Measurements from ENCODE around the gene LCP1. TPM values are rescaled to one million over a fixed set of nuclear protein-coding genes. Genes with fewer than 3 reads are reported as not detected.

Gene LCP1
- total RNA-seq, 1 donor from 2014 or later: 0.53 TPM

DNA sequence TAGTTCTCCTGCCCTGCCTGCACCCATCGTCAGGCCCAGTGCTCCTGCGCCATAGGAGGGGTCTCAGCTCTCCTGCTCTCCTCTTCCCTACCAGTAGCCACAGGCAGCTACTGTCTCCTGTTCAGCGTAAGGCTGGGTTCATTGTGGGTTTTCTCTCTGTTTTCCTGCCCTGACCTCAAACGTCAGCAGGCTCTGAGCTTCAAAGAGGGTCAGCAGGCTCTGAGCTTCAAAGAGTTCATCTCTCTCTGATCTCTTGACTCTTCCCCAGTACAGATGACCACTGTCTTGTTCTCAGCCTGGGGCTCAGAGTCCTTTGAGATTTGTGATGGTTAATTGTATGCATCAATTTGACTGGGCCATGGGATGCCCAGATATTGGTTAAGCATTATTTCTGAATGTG, 72.5 kb downstream of the LCP1 start:
- DNase-seq (ENCODE audit: low read depth): no peak
- FAIRE-seq: no peak

DNA sequence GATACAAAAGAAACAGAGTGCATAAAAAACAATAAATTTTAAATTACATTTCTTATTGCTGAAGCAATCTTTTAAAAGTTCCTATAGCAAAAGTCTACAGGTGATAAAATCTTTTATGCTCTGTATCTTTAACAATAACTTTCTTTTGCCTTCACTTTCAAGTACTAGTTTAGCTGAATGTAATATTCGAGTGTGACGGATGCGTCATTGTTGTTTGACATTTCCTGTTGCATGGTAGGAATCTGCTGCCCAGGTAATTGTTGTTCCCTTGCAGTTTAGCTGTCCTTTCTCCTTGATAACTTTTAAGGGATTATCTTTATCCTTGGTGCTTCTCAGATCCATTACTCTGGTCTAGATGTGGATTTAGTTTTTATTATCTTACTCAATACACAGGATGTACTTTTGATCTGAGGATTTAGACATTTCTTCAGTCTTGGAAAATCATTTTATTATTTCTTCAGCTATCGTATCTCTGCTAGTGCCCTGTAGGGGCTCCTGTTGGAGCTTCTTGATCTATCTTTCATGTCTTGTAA, 75.1 kb downstream of the LCP1 start:
- FAIRE-seq (no peak), DNase-seq (ENCODE audit: low read depth) (peak; percentile 26)
- no peaks in the 10 kb centered on the region for H3K27me3 ChIP-seq (ENCODE audit: control insufficient read depth, insufficient read depth, low read length)
- TF ChIP-seq, protein P1, sequence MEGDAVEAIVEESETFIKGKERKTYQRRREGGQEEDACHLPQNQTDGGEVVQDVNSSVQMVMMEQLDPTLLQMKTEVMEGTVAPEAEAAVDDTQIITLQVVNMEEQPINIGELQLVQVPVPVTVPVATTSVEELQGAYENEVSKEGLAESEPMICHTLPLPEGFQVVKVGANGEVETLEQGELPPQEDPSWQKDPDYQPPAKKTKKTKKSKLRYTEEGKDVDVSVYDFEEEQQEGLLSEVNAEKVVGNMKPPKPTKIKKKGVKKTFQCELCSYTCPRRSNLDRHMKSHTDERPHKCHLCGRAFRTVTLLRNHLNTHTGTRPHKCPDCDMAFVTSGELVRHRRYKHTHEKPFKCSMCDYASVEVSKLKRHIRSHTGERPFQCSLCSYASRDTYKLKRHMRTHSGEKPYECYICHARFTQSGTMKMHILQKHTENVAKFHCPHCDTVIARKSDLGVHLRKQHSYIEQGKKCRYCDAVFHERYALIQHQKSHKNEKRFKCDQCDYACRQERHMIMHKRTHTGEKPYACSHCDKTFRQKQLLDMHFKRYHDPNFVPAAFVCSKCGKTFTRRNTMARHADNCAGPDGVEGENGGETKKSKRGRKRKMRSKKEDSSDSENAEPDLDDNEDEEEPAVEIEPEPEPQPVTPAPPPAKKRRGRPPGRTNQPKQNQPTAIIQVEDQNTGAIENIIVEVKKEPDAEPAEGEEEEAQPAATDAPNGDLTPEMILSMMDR (IDR thresholded peaks at IDR 0.05; ENCODE audit: insufficient read depth, low read length, severe bottlenecking): no peak
- H3K4me3 ChIP-seq (ENCODE audit: low read depth, low read length): no peak overlapping the region
- H3K36me3 ChIP-seq (ENCODE audit: control insufficient read depth, insufficient read depth, low read length): no peaks in the 10 kb centered on the region

More for the DNA sequence above, 72.5 kb downstream of the LCP1 start:
- TF ChIP-seq, protein P1 (IDR thresholded peaks at IDR 0.05; ENCODE audit: insufficient read depth, low read length, severe bottlenecking): no peak
- no peak overlapping the region for H3K4me3 ChIP-seq (ENCODE audit: low read depth, low read length)
- H3K27me3 ChIP-seq (ENCODE audit: control insufficient read depth, insufficient read depth, low read length): no peaks in the 10 kb centered on the region
- H3K36me3 ChIP-seq (ENCODE audit: control insufficient read depth, insufficient read depth, low read length): no peaks in the 10 kb centered on the region

DNA sequence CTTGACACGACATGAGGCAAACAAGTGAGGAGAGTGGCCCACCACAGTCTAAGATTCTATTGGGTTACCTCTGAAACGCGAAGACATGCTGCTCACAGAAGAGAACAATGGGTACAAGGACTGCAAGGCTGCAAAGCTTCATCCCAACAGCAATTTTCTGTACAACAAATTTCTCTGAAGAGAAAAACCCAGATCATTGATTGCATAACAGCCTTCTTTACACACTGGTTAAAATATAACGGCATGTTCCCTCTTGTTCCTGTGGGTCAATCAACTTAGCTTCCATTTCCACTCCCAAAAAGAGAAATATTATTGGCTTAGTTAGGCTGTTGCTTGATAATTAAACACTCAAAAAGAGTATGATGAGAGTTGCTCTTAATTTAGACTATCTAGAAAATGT, 77.1 kb downstream of the LCP1 start, which contains the start of gene CPB2:
Gene CPB2 (minus strand): TSS at position 166 of the 400 bp plus-strand sequence. CDS start 24 bp downstream, at position 142.
- TF ChIP-seq, protein P1 (IDR thresholded peaks at IDR 0.05; ENCODE audit: insufficient read depth, low read length, severe bottlenecking): no peak
- FAIRE-seq (peak; percentile 7), DNase-seq (ENCODE audit: low read depth) (no peak)
- Histone ChIP-seq H3K27me3 (ENCODE audit: control insufficient read depth, insufficient read depth, low read length) (no peaks in the 10 kb centered on the region), H3K36me3 (ENCODE audit: control insufficient read depth, insufficient read depth, low read length) (no peaks in the 10 kb centered on the region), H3K4me3 (ENCODE audit: low read depth, low read length) (no peak within 1 kb of the TSS)

DNA sequence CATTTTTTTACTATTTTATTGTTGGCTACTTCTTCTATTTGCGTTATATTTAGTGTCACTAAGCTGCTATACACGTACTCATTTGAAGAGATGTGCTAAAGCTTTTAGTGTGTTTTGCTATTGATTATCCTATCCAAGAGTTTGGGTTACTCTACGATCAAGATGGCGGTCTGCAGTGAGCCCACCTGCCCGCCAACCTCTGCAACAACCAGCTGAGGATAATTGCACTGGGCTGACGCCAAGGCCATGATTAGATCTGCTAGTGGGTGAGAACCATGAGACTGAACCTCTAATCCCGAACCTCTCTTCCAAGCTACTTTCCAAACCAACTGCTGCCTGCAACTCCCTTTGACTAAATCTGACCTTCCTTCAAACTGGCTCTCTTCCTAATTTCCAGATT, 78.9 kb downstream of the LCP1 start:
- DNase-seq (ENCODE audit: low read depth): no peak
- Histone ChIP-seq H3K4me3 (ENCODE audit: low read depth, low read length) (no peak overlapping the region), H3K27me3 (ENCODE audit: control insufficient read depth, insufficient read depth, low read length) (no peaks in the 10 kb centered on the region), H3K36me3 (ENCODE audit: control insufficient read depth, insufficient read depth, low read length) (no peaks in the 10 kb centered on the region)
- TF ChIP-seq, protein P1 (IDR thresholded peaks at IDR 0.05; ENCODE audit: insufficient read depth, low read length, severe bottlenecking): no peak
- FAIRE-seq: no peak

DNA sequence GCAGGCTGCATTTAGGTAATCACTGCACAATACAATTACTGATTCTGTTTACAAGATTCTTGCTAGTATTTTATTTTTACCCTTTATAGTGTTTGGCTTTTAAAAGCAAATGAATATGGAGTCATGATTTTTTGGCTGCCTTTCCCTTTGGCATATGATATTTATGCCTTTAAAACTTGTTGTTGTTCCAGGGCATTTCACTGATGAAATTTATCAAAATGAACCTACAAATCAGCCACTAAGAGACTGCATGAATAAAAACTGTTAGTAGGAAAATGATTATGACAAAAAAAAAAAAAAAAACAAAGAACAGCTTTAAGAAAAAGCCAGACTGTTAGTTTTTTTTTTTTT, 79.7 kb downstream of the LCP1 start:
- DNase-seq (ENCODE audit: low read depth): no peak
- no peaks in the 10 kb centered on the region for H3K36me3 ChIP-seq (ENCODE audit: control insufficient read depth, insufficient read depth, low read length)
- H3K27me3 ChIP-seq (ENCODE audit: control insufficient read depth, insufficient read depth, low read length): no peaks in the 10 kb centered on the region
- TF ChIP-seq, protein P1 (IDR thresholded peaks at IDR 0.05; ENCODE audit: insufficient read depth, low read length, severe bottlenecking): no peak
- no peak overlapping the region for H3K4me3 ChIP-seq (ENCODE audit: low read depth, low read length)
- FAIRE-seq: no peak
